Activated CD4-positive, alpha-beta T cell treated with anti-CD3 and anti-CD28 coated beads, Interleukin-2, amount 10 ng/mL, durations not matched to agents 7 days and 5 days (primary cell): Measurements from ENCODE around the gene SELENOV. TPM values are rescaled to one million over a fixed set of nuclear protein-coding genes. Genes with fewer than 3 reads are reported as not detected.

Source experiments
- CTCF ChIA-PET: fragments of 350-600 bp; sonication (Branson Sonifier 250); formaldehyde crosslinking; loops from one replicate; lab custom pipeline; 2021; ENCODE audit warnings: antibody characterized with exemption; lab: Charles Lee
- POLR2A ChIA-PET: fragments of 350-600 bp; sonication (Branson Sonifier 250); formaldehyde crosslinking; loops from one replicate; lab custom pipeline; 2021; ENCODE audit warnings: antibody characterized with exemption; lab: Charles Lee
- DNase-seq: peaks from one replicate; pipeline ENCODE4 v3.0.0-alpha.2; 2020
- H3K27ac Mint-ChIP-seq: one replicate; pipeline ENCODE4 v1.8.0; 2021; ENCODE audit warnings: mild to moderate bottlenecking, moderate library complexity, mixed read lengths
- H3K27me3 Mint-ChIP-seq: one replicate; pipeline ENCODE4 v1.8.0; 2021; ENCODE audit warnings: mixed read lengths
- H3K36me3 Mint-ChIP-seq: one replicate; pipeline ENCODE4 v1.8.0; 2021; ENCODE audit warnings: low read depth, mixed read lengths
- H3K4me1 Mint-ChIP-seq: one replicate; pipeline ENCODE4 v1.8.0; 2021; ENCODE audit warnings: mixed read lengths
- H3K4me3 Mint-ChIP-seq: one replicate; pipeline ENCODE4 v1.8.0; 2021; ENCODE audit warnings: mild to moderate bottlenecking, moderate library complexity, mixed read lengths
- H3K9me3 Mint-ChIP-seq: one replicate; pipeline ENCODE4 v1.8.0; 2021; ENCODE audit warnings: mixed read lengths
- total RNA-seq, 2 experiments: library from RNA; stranded (reverse); gene quantifications; one replicate each; pipeline ENCODE4 v1.2.3, GENCODE V29; 2021

SELENOV gene
- total RNA-seq, 2 experiments from 2014 or later, result not detected

- ChIA-PET CTCF (interaction anchor here (0.5 to 0.8 kb wide), 2 partner anchors 8 to 19 kb away, joined by 3 to 7 read pairs; no protein-coding TSS in a partner anchor), POLR2A (no interaction called here)
- peaks cover 1% of the 10 kb centered on the region for H3K36me3 Mint-ChIP-seq
- peaks cover 46% of the 10 kb centered on the region for H3K4me1 Mint-ChIP-seq
- no peaks in the 10 kb centered on the region for H3K9me3 Mint-ChIP-seq
- no peaks in the 10 kb centered on the region for H3K27me3 Mint-ChIP-seq
- no peak overlapping the region for H3K27ac Mint-ChIP-seq
- no peak for DNase-seq
- no peak overlapping the region for H3K4me3 Mint-ChIP-seq
Observed at GRCh38 chr19:39553082-39553652, 38.2 kb downstream of the SELENOV start.

- CTCF ChIA-PET, result no interaction called here
- Mint-ChIP-seq H3K4me3 (no peak overlapping the region), H3K9me3 (no peaks in the 10 kb centered on the region), H3K27me3 (no peaks in the 10 kb centered on the region), H3K36me3 (peaks cover 1% of the 10 kb centered on the region), H3K27ac (no peak overlapping the region), H3K4me1 (peaks cover 57% of the 10 kb centered on the region)
- DNase-seq, result no peak
- POLR2A ChIA-PET, result no interaction called here
Observed at GRCh38 chr19:39554701-39555311, 39.9 kb downstream of the SELENOV start.

- peaks cover 1% of the 10 kb centered on the region for H3K36me3 Mint-ChIP-seq
- H3K4me1 Mint-ChIP-seq, result peaks cover 51% of the 10 kb centered on the region
- CTCF ChIA-PET, result interaction anchor here (0.6 kb wide), 1 partner anchor 13 kb away, joined by 8 read pairs; no protein-coding TSS in a partner anchor
- no peaks in the 10 kb centered on the region for H3K9me3 Mint-ChIP-seq
- no peak overlapping the region for H3K4me3 Mint-ChIP-seq
- POLR2A ChIA-PET, result no interaction called here
- no peaks in the 10 kb centered on the region for H3K27me3 Mint-ChIP-seq
- no peak for DNase-seq
- no peak overlapping the region for H3K27ac Mint-ChIP-seq
Observed at GRCh38 chr19:39555883-39556282, 40.9 kb downstream of the SELENOV start.

- H3K4me1 Mint-ChIP-seq, result peaks cover 35% of the 10 kb centered on the region
- peak overlapping the region; percentile 91 for H3K27ac Mint-ChIP-seq
- H3K27me3 Mint-ChIP-seq, result no peaks in the 10 kb centered on the region
- CTCF ChIA-PET, result no interaction called here
- H3K36me3 Mint-ChIP-seq, result peaks cover 1% of the 10 kb centered on the region
- peak overlapping the region; percentile 52 for H3K4me3 Mint-ChIP-seq
- POLR2A ChIA-PET, result no interaction called here
- no peaks in the 10 kb centered on the region for H3K9me3 Mint-ChIP-seq
- peak; percentile 33 for DNase-seq
Observed at GRCh38 chr19:39557811-39558623, 43.1 kb downstream of the SELENOV start.

- no peaks in the 10 kb centered on the region for H3K27me3 Mint-ChIP-seq
- POLR2A ChIA-PET, result no interaction called here
- peak overlapping the region; percentile 52 for H3K4me3 Mint-ChIP-seq
- H3K27ac Mint-ChIP-seq, result peak overlapping the region; percentile 91
- H3K4me1 Mint-ChIP-seq, result peaks cover 28% of the 10 kb centered on the region
- no peaks in the 10 kb centered on the region for H3K9me3 Mint-ChIP-seq
- CTCF ChIA-PET, result no interaction called here
- peaks cover 1% of the 10 kb centered on the region for H3K36me3 Mint-ChIP-seq
- peak; percentile 29 for DNase-seq
Observed at GRCh38 chr19:39558624-39559117, 43.7 kb downstream of the SELENOV start.

- Mint-ChIP-seq H3K27ac (no peak overlapping the region), H3K36me3 (no peaks in the 10 kb centered on the region), H3K27me3 (peaks cover 5% of the 10 kb centered on the region), H3K4me3 (no peak overlapping the region), H3K9me3 (no peaks in the 10 kb centered on the region), H3K4me1 (peaks cover 11% of the 10 kb centered on the region)
- CTCF ChIA-PET, result no interaction called here
- POLR2A ChIA-PET, result no interaction called here
- DNase-seq, result no peak
Observed at GRCh38 chr19:39563408-39563807, 48.5 kb downstream of the SELENOV start.

- Mint-ChIP-seq H3K27me3 (peaks cover 15% of the 10 kb centered on the region), H3K9me3 (no peaks in the 10 kb centered on the region), H3K4me3 (no peak overlapping the region), H3K27ac (no peak overlapping the region), H3K36me3 (no peaks in the 10 kb centered on the region), H3K4me1 (no peaks in the 10 kb centered on the region)
- CTCF ChIA-PET, result interaction anchor here (0.8 kb wide), 1 partner anchor 11 kb away, joined by 3 read pairs; no protein-coding TSS in a partner anchor
- POLR2A ChIA-PET, result no interaction called here
- DNase-seq, result no peak
Observed at GRCh38 chr19:39566064-39566463, 51.1 kb downstream of the SELENOV start.

GRCh38 chr19:39568604-39569003, 53.7 kb downstream of the SELENOV start:
- peaks cover 7% of the 10 kb centered on the region for H3K9me3 Mint-ChIP-seq
- no peak for DNase-seq
- no peaks in the 10 kb centered on the region for H3K4me1 Mint-ChIP-seq
- no peak overlapping the region for H3K27ac Mint-ChIP-seq
- peaks cover 38% of the 10 kb centered on the region for H3K27me3 Mint-ChIP-seq
- ChIA-PET CTCF (no interaction called here), POLR2A (no interaction called here)
- H3K36me3 Mint-ChIP-seq, result no peaks in the 10 kb centered on the region
- no peak overlapping the region for H3K4me3 Mint-ChIP-seq

Other genes with a start within 250 kb of the SELENOV start
- not detected for gene IFNL2, start 246.7 kb upstream of the SELENOV start, total RNA-seq
- not detected for gene IFNL1, start 218.7 kb upstream of the SELENOV start, total RNA-seq
- 1 to 10 TPM; 6.4 to 6.5 TPM for gene LRFN1, start 194.3 kb upstream of the SELENOV start, total RNA-seq
- 100 to 1,000 TPM; 577 to 668 TPM for gene GMFG, start 179.1 kb upstream of the SELENOV start, total RNA-seq
- gene SAMD4B, start 172.7 kb upstream of the SELENOV start, total RNA-seq, result 10 to 100 TPM; 40.2 to 45.6 TPM
- 10 to 100 TPM; 43.8 to 44.5 TPM for gene PAF1, start 124.0 kb upstream of the SELENOV start, total RNA-seq
- 10 to 100 TPM; 34.9 to 40.1 TPM for gene MED29, start 123.8 kb upstream of the SELENOV start, total RNA-seq
- gene ZFP36, start 108.3 kb upstream of the SELENOV start, total RNA-seq, result 10 to 100 TPM; 92.5 to 93.4 TPM
- gene PLEKHG2, start 102.5 kb upstream of the SELENOV start, total RNA-seq, result 10 to 100 TPM; 74.4 to 77.9 TPM
- 1,000 to 10,000 TPM; 2,465 to 3,009 TPM for gene RPS16, start 79.2 kb upstream of the SELENOV start, total RNA-seq
- 100 to 1,000 TPM; 144 to 150 TPM for gene SUPT5H, start 69.6 kb upstream of the SELENOV start, total RNA-seq
- gene TIMM50, start 34.3 kb upstream of the SELENOV start, total RNA-seq, result 10 to 100 TPM; 45.7 to 56.8 TPM
- gene DLL3, start 16.2 kb upstream of the SELENOV start, total RNA-seq, result under 1 TPM in 1 of 2 experiments, not detected in 1; 0.35 TPM
- gene EID2B, start 17.7 kb downstream of the SELENOV start, total RNA-seq, result 1 to 10 TPM; 3.4 to 5.1 TPM
- 10 to 100 TPM; 17.2 to 20.3 TPM for gene EID2, start 25.0 kb downstream of the SELENOV start, total RNA-seq
- gene LGALS13, start 87.4 kb downstream of the SELENOV start, total RNA-seq, result not detected
- gene LGALS16, start 140.8 kb downstream of the SELENOV start, total RNA-seq, result not detected
- gene LGALS14, start 189.3 kb downstream of the SELENOV start, total RNA-seq, result not detected
- not detected for gene CLC, start 222.9 kb downstream of the SELENOV start, total RNA-seq